Lower lobe of right lung (tissue), 2 donors: ENCODE measurements around the gene ZNF524. TPM values are rescaled to one million over a fixed set of nuclear protein-coding genes. Genes with fewer than 3 reads are reported as not detected.

Experiments used
- ATAC-seq, 2 donors: fragments of 200-7000 bp; cut with Tn5 transposase; one replicate each; pipeline ENCODE4 v1.9.1; 2020 to 2022; ENCODE audit warnings: mild to moderate bottlenecking in 2 of 2, moderate library complexity in 2 of 2
- DNase-seq: peaks from one replicate; pipeline ENCODE4 v3.0.0-alpha.2; 2020
- H3K27ac ChIP-seq: fragments of 200-600 bp; one replicate; pipeline ENCODE4 v1.8.0; 2022
- H3K27me3 ChIP-seq: fragments of 200-600 bp; one replicate; pipeline ENCODE4 v1.8.0; 2022; ENCODE audit warnings: low read depth
- H3K36me3 ChIP-seq: fragments of 200-600 bp; one replicate; pipeline ENCODE4 v1.8.0; 2022; ENCODE audit warnings: mild to moderate bottlenecking
- H3K4me1 ChIP-seq: fragments of 200-600 bp; one replicate; pipeline ENCODE4 v1.8.0; 2022
- H3K4me3 ChIP-seq: fragments of 200-600 bp; one replicate; pipeline ENCODE4 v1.8.0; 2022; ENCODE audit warnings: mild to moderate bottlenecking
- H3K9me3 ChIP-seq: fragments of 200-600 bp; one replicate; pipeline ENCODE4 v1.8.0; 2022
- CTCF ChIP-seq: fragments of 200-600 bp; IDR thresholded peaks from one replicate; pipeline ENCODE4 v1.8.0; 2022; ENCODE audit warnings: antibody characterized with exemption, mild to moderate bottlenecking
- intact Hi-C: fragments of 100-400 bp; cut with DNase I; formaldehyde crosslinking; loops from one replicate; pipeline ENCODE4 v1.11.0; 2022
- total RNA-seq: library from RNA; stranded (reverse); fragmentation: NEBNext Ultra II Directional; extraction: Animal tissue kit (Norgen Biotek cat#: 25700); gene quantifications from one replicate; pipeline ENCODE4 v1.2.1, GENCODE V29; 2021
- donor health status: DM: no; HTN: yes; CAD: no; lungs with severe emphysema.

ZNF524 gene
- total RNA-seq, 1 donor from 2014 or later, result 33.4 TPM

GRCh38 chr19:55615543-55616394 is 15.7 kb downstream of the ZNF524 start:
- intact Hi-C loops, result no loop called here
- ATAC-seq (no peak), DNase-seq (no peak)
- Histone ChIP-seq H3K4me3 (no peak overlapping the region), H3K4me1 (peaks cover 39% of the 10 kb centered on the region), H3K36me3 (peaks cover 33% of the 10 kb centered on the region), H3K27me3 (no peaks in the 10 kb centered on the region), H3K9me3 (no peaks in the 10 kb centered on the region), H3K27ac (no peak overlapping the region)
- no peak for TF ChIP-seq CTCF

DNA sequence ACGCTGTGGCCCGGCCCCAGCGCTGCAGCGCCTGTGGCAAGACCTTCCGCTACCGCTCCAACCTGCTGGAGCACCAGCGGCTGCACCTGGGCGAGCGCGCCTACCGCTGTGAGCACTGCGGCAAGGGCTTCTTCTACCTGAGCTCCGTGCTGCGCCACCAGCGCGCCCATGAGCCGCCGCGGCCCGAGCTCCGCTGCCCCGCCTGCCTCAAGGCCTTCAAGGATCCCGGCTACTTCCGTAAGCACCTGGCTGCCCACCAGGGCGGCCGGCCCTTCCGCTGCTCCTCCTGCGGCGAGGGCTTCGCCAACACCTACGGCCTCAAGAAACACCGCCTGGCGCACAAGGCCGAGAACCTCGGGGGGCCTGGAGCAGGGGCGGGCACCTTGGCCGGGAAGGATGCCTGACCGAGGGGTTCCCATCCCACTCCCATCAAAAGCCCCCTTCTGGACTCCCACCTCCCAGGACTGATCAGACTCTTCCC is 16.3 kb downstream of the ZNF524 start:
- ATAC-seq, result no peak
- Histone ChIP-seq H3K27ac (no peak overlapping the region), H3K27me3 (no peaks in the 10 kb centered on the region), H3K9me3 (no peaks in the 10 kb centered on the region), H3K4me1 (peaks cover 34% of the 10 kb centered on the region), H3K4me3 (no peak overlapping the region), H3K36me3 (peaks cover 33% of the 10 kb centered on the region)
- no peak for DNase-seq
- TF ChIP-seq CTCF, result no peak
- intact Hi-C loops, result no loop called here

- no peak for ATAC-seq
- H3K4me3 ChIP-seq, result no peak overlapping the region
- no peak for DNase-seq
- H3K27me3 ChIP-seq, result no peaks in the 10 kb centered on the region
- intact Hi-C loops, result no loop called here
- TF ChIP-seq CTCF, result no peak
- peaks cover 29% of the 10 kb centered on the region for H3K4me1 ChIP-seq
- no peak overlapping the region for H3K27ac ChIP-seq
- H3K36me3 ChIP-seq, result peaks cover 41% of the 10 kb centered on the region
- H3K9me3 ChIP-seq, result no peaks in the 10 kb centered on the region
Measured at GRCh38 chr19:55617426-55617825, 17.3 kb downstream of the ZNF524 start.

DNA sequence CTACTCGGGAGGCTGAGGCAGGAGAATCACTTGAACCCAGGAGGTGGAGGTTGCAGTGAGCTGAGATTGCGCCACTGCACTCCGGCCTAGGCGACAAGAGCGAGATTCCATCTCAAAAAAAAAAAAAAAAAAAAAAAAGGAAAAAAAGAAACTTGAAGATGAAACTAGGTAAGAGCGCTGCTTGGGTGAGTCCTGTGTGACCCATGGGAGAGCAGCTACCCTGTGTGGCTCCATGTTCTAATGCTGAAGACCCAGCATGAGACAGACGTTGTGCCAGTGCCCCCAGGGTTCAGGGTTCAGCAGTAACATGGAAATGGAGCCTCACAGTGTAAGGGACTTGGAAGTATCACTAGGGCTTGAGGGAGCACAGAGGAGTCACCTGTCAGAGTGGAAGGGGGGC is 18.3 kb downstream of the ZNF524 start:
- intact Hi-C loops, result no loop called here
- no peak for ATAC-seq
- TF ChIP-seq CTCF, result no peak
- Histone ChIP-seq H3K4me1 (peaks cover 27% of the 10 kb centered on the region), H3K4me3 (no peak overlapping the region), H3K36me3 (peaks cover 43% of the 10 kb centered on the region), H3K27me3 (no peaks in the 10 kb centered on the region), H3K27ac (peak overlapping the region; percentile 56), H3K9me3 (no peaks in the 10 kb centered on the region)
- no peak for DNase-seq

GRCh38 chr19:55619286-55619685 is 19.2 kb downstream of the ZNF524 start:
- intact Hi-C loops, result no loop called here
- Histone ChIP-seq H3K36me3 (peaks cover 43% of the 10 kb centered on the region), H3K9me3 (no peaks in the 10 kb centered on the region), H3K4me1 (peaks cover 32% of the 10 kb centered on the region), H3K27ac (no peak overlapping the region), H3K4me3 (no peak overlapping the region), H3K27me3 (no peaks in the 10 kb centered on the region)
- no peak for TF ChIP-seq CTCF
- DNase-seq, result no peak
- ATAC-seq, result no peak
